ENCODE data around the gene RBM20.
"Not testable (repeated sequence)": the region's sequence is repeated elsewhere in the genome, so short reads cannot be mapped to it uniquely, and the experiment has no call there.

GRCh38 chr10:110666259-110666658 lies 22.1 kb downstream of the RBM20 start:
- TF ChIP-seq, protein P1, sequence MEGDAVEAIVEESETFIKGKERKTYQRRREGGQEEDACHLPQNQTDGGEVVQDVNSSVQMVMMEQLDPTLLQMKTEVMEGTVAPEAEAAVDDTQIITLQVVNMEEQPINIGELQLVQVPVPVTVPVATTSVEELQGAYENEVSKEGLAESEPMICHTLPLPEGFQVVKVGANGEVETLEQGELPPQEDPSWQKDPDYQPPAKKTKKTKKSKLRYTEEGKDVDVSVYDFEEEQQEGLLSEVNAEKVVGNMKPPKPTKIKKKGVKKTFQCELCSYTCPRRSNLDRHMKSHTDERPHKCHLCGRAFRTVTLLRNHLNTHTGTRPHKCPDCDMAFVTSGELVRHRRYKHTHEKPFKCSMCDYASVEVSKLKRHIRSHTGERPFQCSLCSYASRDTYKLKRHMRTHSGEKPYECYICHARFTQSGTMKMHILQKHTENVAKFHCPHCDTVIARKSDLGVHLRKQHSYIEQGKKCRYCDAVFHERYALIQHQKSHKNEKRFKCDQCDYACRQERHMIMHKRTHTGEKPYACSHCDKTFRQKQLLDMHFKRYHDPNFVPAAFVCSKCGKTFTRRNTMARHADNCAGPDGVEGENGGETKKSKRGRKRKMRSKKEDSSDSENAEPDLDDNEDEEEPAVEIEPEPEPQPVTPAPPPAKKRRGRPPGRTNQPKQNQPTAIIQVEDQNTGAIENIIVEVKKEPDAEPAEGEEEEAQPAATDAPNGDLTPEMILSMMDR (IDR thresholded peaks at IDR 0.05): not testable (repeated sequence)
- not testable (repeated sequence) for TF ChIP-seq POLR2A (IDR thresholded peaks at IDR 0.05)

Data from uterus (tissue), 2 donors.